Stomach smooth muscle (tissue), 2 donors: ENCODE data around the gene RINL.

ENCODE experiments used
- H3K27ac ChIP-seq: one replicate; pipeline ENCODE4 v1.7.0; 2013; ENCODE audit warnings: mild to moderate bottlenecking, low read length, inconsistent platforms
- H3K27me3 ChIP-seq, 2 donors: one replicate each; pipeline ENCODE4 v1.7.0; 2013; ENCODE audit warnings: low read length in 2 of 2; ENCODE audit not compliant: insufficient read depth in 2 of 2, control insufficient read depth in 1 of 2
- H3K36me3 ChIP-seq, 2 donors: one replicate each; pipeline ENCODE4 v1.7.0; 2013; ENCODE audit warnings: low read length in 2 of 2; ENCODE audit not compliant: control insufficient read depth in 2 of 2, insufficient read depth in 2 of 2
- H3K4me1 ChIP-seq: one replicate; pipeline ENCODE4 v1.7.0; 2013; ENCODE audit warnings: low read length; ENCODE audit not compliant: control insufficient read depth, insufficient read depth
- H3K4me3 ChIP-seq, 2 donors: one replicate each; pipeline ENCODE4 v1.7.0; 2013; ENCODE audit warnings: low read length in 2 of 2
- H3K9ac ChIP-seq, 2 donors: one replicate each; pipeline ENCODE4 v1.7.0; 2013; ENCODE audit warnings: low read length in 2 of 2, mild to moderate bottlenecking in 1 of 2
- H3K9me3 ChIP-seq, 2 donors: one replicate each; pipeline ENCODE4 v1.7.0; 2013; ENCODE audit warnings: low read length in 2 of 2; ENCODE audit not compliant: control insufficient read depth in 2 of 2
- donor health status: healthy.
- donor health status: Pancreatic carcinoma.

RINL gene

GRCh38 chr19:38915329-38916321 is 37.5 kb upstream of the RINL start:
- H3K4me3 ChIP-seq: no peak overlapping the region
- no peaks in the 10 kb centered on the region for H3K4me1 ChIP-seq
- H3K9ac ChIP-seq: no peak overlapping the region
- H3K27me3 ChIP-seq: peaks cover 8 to 11% of the 10 kb centered on the region in 2 donors
- H3K27ac ChIP-seq: no peak overlapping the region
- no peaks in the 10 kb centered on the region for H3K9me3 ChIP-seq
- H3K36me3 ChIP-seq: no peaks in the 10 kb centered on the region

DNA sequence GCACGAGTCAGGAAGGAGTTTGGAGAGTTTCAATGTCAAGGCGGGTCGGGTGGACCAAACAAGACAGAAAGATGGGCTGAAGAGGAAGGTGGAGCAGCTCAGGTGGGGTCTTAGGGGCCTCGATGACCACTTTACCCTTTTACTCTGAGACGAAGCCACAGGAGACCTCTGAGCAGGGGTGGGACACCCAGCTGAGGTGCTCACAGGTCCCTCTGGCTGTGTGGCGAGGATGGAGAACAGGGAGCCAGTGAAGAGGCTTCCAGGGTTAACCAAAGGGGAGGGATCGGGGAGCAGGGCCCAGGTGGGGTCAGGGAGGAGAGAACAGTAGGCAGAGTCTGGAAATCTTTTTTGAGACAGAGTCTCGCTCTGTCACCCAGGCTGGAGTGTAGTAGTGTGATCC is 35.9 kb upstream of the RINL start:
- Histone ChIP-seq H3K36me3 (peaks cover 1 to 3% of the 10 kb centered on the region in 2 donors), H3K4me1 (no peaks in the 10 kb centered on the region), H3K9ac (no peak overlapping the region), H3K9me3 (no peaks in the 10 kb centered on the region), H3K4me3 (no peak overlapping the region), H3K27ac (no peak overlapping the region), H3K27me3 (peaks cover 8 to 13% of the 10 kb centered on the region in 2 donors)

- H3K4me1 ChIP-seq: no peaks in the 10 kb centered on the region
- H3K9ac ChIP-seq: no peak overlapping the region
- peaks cover 3% of the 10 kb centered on the region in 2 donors for H3K36me3 ChIP-seq
These were observed 34.8 kb upstream of the RINL start for GRCh38 chr19:38912600-38913514.

DNA sequence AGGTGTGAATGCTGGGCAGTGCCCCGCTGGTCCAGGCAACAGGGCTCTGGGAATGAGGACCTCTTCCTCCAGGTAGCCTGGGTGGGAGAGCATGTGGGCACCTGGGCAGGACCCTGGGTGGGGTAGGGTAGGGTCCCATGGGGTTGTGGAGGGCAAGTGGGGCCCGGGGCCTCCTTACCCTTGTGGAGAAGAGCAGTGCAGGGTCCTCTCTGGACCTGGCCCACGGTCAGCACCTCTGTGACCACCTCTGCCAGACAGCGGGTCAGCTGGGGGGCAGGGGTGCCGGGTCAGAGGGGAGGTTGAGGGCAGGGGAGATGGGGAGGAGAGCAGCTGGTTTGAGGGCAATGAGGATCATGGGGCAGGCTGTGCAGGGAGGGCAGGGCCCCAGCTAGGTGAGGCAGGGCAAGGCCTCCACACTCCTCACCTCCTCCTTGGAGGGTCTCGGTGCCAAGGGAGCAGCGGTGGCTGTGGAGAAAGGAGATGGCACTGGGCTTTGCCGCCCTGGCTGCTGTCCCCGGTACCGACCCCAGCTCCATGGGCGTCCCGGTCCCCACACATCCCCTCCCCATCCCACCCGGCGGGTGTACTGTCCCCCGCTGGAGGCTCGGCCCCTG is 33.4 kb upstream of the RINL start:
- Histone ChIP-seq H3K27ac (no peak overlapping the region), H3K4me1 (no peaks in the 10 kb centered on the region), H3K36me3 (peaks cover 6 to 8% of the 10 kb centered on the region in 2 donors), H3K27me3 (peaks cover 8 to 13% of the 10 kb centered on the region in 2 donors), H3K9ac (no peak overlapping the region), H3K4me3 (no peak overlapping the region), H3K9me3 (no peaks in the 10 kb centered on the region)

More at GRCh38 chr19:38912600-38913514, 34.8 kb upstream of the RINL start:
- Histone ChIP-seq H3K4me3 (no peak overlapping the region), H3K27ac (no peak overlapping the region), H3K9me3 (no peaks in the 10 kb centered on the region), H3K27me3 (peaks cover 8 to 13% of the 10 kb centered on the region in 2 donors)

GRCh38 chr19:38910488-38910887 is 32.4 kb upstream of the RINL start:
- Histone ChIP-seq H3K9ac (no peak overlapping the region), H3K27ac (no peak overlapping the region), H3K9me3 (no peaks in the 10 kb centered on the region), H3K4me3 (no peak overlapping the region), H3K4me1 (no peaks in the 10 kb centered on the region), H3K36me3 (peaks cover 6 to 8% of the 10 kb centered on the region in 2 donors), H3K27me3 (peaks cover 8 to 13% of the 10 kb centered on the region in 2 donors)

DNA sequence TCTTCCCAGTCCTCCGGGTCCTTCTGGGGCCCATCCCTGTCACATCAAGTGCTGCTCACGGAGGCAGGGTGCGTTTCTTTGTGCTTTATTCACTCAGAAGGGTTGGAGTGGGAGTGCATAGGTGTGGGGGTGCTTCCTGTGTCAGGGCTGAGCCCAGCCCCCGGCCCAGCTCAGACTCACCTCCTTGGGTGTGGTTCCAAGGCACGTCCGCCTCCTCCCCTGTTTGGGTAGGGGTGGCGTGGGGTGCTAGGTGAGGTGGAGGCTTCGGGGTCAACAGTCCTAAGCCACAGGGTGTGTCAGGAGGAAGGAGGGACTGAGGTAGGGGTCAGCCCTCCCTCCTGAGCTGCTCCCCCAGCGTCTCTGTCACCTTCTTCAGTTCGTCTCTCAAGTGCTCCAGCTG is 30.8 kb upstream of the RINL start:
- Histone ChIP-seq H3K27me3 (peaks cover 8 to 13% of the 10 kb centered on the region in 2 donors), H3K9ac (no peak overlapping the region), H3K4me1 (no peaks in the 10 kb centered on the region), H3K27ac (no peak overlapping the region), H3K36me3 (peaks cover 12 to 13% of the 10 kb centered on the region in 2 donors), H3K9me3 (no peaks in the 10 kb centered on the region), H3K4me3 (no peak overlapping the region)

DNA sequence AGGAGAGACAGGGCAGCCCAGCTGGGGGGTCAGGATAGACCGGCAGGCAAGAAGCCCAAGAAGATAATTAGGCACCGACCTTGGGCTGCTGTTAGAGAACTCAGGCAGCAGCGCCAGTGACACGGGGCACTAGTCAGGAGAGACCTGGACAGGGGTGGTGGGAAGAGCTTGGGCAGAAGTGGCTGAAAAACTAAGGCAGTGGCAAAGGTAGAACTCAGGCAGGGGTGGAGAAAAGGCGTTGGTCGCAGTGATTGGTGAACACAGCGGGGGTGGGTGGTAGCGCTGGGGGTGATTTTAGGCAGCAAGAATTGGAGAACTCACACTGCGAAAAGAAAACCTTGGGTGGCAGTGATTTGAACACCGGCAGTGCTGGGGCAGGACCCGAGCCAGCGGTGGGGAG is 29.6 kb upstream of the RINL start:
- H3K9me3 ChIP-seq: no peaks in the 10 kb centered on the region

GRCh38 chr19:38907227-38907626 is 29.2 kb upstream of the RINL start:
- Histone ChIP-seq H3K36me3 (peaks cover 12 to 13% of the 10 kb centered on the region in 2 donors), H3K4me1 (no peaks in the 10 kb centered on the region), H3K27ac (no peak overlapping the region), H3K9ac (no peak overlapping the region), H3K4me3 (no peak overlapping the region), H3K9me3 (no peaks in the 10 kb centered on the region), H3K27me3 (peaks cover 8 to 9% of the 10 kb centered on the region in 2 donors)

More for the DNA sequence above, 29.6 kb upstream of the RINL start:
- H3K9ac ChIP-seq: no peak overlapping the region
- H3K4me3 ChIP-seq: no peak overlapping the region
- no peaks in the 10 kb centered on the region for H3K4me1 ChIP-seq
- H3K27me3 ChIP-seq: peaks cover 8 to 12% of the 10 kb centered on the region in 2 donors
- peaks cover 12 to 13% of the 10 kb centered on the region in 2 donors for H3K36me3 ChIP-seq
- no peak overlapping the region for H3K27ac ChIP-seq

- Histone ChIP-seq H3K27ac (no peak overlapping the region), H3K27me3 (peaks cover 0 to 2% of the 10 kb centered on the region in 2 donors), H3K36me3 (peaks cover 12 to 13% of the 10 kb centered on the region in 2 donors), H3K4me3 (no peak overlapping the region), H3K4me1 (no peaks in the 10 kb centered on the region), H3K9ac (no peak overlapping the region), H3K9me3 (no peaks in the 10 kb centered on the region)
These were observed 27.5 kb upstream of the RINL start for GRCh38 chr19:38905620-38906019.
